Measurements from ENCODE around the gene FAP. TPM values are rescaled to one million over a fixed set of nuclear protein-coding genes. Genes with fewer than 3 reads are reported as not detected.

The FAP gene
- total and polyA plus RNA-seq, 3 donors from 2014 or later, result 1.2 to 5.6 (median 2.6) TPM

DNA sequence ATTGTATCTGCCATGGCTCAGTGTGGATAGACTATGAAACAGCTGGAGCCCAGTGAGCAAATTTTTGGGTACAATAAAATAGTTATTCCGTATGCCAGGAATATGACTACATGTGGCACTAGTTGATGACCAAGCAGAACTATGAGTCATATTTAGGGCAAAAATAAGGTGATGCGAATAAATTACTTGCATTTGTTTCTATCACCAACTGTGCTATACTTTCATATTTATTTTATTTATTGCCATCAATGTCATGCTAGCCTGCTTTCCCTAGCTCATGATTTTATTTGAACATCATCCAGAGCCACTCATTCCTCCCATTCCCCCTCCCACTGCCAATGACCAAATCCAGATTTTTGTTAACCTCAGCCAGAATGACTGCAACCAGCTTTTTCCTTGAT is 13.3 kb upstream of the FAP start:
- Histone ChIP-seq H3K4me1 (no peaks in the 10 kb centered on the region), H3K4me3 (no peak overlapping the region), H3K27me3 (no peaks in the 10 kb centered on the region), H3K36me3 (ENCODE audit: low read depth, missing control alignments) (no peaks in the 10 kb centered on the region), H3K9me3 (no peaks in the 10 kb centered on the region), H3K27ac (no peak overlapping the region)
- DNase-seq, result no peak
- TF ChIP-seq POLR2A (IDR thresholded peaks at IDR 0.05), result no peak
- TF ChIP-seq, protein P1, sequence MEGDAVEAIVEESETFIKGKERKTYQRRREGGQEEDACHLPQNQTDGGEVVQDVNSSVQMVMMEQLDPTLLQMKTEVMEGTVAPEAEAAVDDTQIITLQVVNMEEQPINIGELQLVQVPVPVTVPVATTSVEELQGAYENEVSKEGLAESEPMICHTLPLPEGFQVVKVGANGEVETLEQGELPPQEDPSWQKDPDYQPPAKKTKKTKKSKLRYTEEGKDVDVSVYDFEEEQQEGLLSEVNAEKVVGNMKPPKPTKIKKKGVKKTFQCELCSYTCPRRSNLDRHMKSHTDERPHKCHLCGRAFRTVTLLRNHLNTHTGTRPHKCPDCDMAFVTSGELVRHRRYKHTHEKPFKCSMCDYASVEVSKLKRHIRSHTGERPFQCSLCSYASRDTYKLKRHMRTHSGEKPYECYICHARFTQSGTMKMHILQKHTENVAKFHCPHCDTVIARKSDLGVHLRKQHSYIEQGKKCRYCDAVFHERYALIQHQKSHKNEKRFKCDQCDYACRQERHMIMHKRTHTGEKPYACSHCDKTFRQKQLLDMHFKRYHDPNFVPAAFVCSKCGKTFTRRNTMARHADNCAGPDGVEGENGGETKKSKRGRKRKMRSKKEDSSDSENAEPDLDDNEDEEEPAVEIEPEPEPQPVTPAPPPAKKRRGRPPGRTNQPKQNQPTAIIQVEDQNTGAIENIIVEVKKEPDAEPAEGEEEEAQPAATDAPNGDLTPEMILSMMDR (IDR thresholded peaks at IDR 0.05), result no peak
- intact Hi-C loops (cut with DNase I; ENCODE audit: low total_unique reads), result no loop called here
- WGBS, 2 donors, result 81 to 89% methylated on average over 2 of the region's 2 CpGs

DNA sequence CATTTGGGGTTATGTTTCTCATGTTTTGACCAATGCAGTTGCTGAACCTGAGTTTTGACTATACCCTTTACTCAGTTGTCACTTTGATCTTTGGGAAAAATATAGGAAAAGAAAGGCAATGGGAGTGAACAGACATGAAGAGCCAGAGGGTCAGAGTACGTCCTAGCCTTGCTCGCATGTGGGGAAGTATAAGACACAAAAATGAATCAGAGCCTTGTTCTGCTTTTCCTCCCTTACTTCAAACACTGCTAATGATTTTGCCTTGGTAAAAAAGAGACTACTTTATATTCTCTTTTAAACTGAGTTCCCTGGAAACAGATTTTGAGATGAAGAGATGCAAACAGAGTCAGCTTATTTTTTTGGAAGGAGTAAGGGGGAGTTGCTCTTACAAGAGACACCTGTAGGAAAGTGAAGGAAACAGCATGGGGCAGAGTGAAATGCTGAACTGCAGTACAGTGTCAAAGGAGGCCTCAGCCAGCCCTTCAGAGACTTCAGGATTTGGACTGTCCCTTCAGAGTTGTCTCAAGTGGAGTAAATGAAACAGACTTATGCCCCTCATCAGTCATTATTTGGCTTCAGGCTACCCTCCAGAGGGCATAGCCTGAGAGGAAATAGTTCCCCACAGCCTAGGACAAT is 11.1 kb upstream of the FAP start:
- TF ChIP-seq, protein P1 (IDR thresholded peaks at IDR 0.05), result no peak
- TF ChIP-seq POLR2A (IDR thresholded peaks at IDR 0.05), result no peak
- H3K9me3 ChIP-seq, result no peaks in the 10 kb centered on the region
- intact Hi-C loops (cut with DNase I; ENCODE audit: low total_unique reads), result no loop called here
- H3K4me3 ChIP-seq, result no peak overlapping the region
- H3K36me3 ChIP-seq (ENCODE audit: low read depth, missing control alignments), result no peaks in the 10 kb centered on the region
- H3K4me1 ChIP-seq, result no peaks in the 10 kb centered on the region
- no peak overlapping the region for H3K27ac ChIP-seq
- H3K27me3 ChIP-seq, result no peaks in the 10 kb centered on the region
- WGBS, 2 donors, result 69 to 80% methylated on average over 2 of the region's 2 CpGs
- DNase-seq, result no peak

DNA sequence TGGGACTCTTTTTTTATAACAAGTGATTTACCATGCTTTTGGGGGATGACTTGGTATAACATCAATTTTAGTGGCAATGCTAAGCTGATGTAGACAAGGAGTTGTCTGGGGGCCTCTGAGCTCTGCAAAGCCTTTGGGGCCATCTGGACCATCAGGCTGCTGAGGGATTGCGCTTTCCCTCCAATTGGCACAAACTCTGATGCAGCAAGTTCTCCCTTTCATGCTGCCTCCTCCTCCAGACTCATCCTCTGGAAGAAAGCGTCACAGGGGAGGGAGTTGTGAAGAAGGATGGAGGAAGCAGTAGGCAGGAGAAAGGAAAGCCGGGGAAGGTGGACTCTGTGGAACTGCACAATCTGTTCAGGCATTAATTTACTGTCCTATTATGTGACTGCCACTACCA is 10.2 kb upstream of the FAP start:
- 69 to 72% methylated on average over 3 of the region's 3 CpGs for WGBS, 2 donors
- Histone ChIP-seq H3K4me3 (no peak overlapping the region), H3K4me1 (no peaks in the 10 kb centered on the region), H3K27me3 (no peaks in the 10 kb centered on the region), H3K36me3 (ENCODE audit: low read depth, missing control alignments) (no peaks in the 10 kb centered on the region), H3K9me3 (no peaks in the 10 kb centered on the region), H3K27ac (no peak overlapping the region)
- intact Hi-C loops (cut with DNase I; ENCODE audit: low total_unique reads), result no loop called here
- DNase-seq, result no peak
- TF ChIP-seq, protein P1 (IDR thresholded peaks at IDR 0.05), result no peak
- no peak for TF ChIP-seq POLR2A (IDR thresholded peaks at IDR 0.05)

DNA sequence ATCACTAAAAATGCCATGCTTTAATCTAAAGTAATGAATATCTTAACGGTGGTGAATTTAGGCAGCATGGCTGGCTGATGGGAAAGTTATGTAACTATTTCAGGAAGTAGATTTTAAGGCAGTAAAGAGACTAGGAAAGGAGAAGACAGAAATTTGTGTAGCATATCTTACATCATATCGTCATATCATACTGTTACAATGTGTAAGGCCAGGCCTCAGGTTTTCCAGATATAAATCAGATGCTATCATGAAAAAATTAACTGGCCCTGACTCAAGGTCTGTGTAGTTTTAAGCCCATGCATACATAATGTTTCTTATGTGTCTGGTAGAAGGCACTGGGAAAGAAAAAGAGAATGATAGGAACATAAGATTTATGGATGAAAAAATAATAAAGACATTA is 8.9 kb upstream of the FAP start:
- H3K27me3 ChIP-seq, result no peaks in the 10 kb centered on the region
- intact Hi-C loops (cut with DNase I; ENCODE audit: low total_unique reads), result no loop called here
- H3K9me3 ChIP-seq, result no peaks in the 10 kb centered on the region
- no peaks in the 10 kb centered on the region for H3K4me1 ChIP-seq
- WGBS, 2 donors, result 63 to 70% methylated on average over 2 of the region's 2 CpGs
- no peak for DNase-seq
- TF ChIP-seq, protein P1 (IDR thresholded peaks at IDR 0.05), result no peak
- no peak for TF ChIP-seq POLR2A (IDR thresholded peaks at IDR 0.05)
- no peak overlapping the region for H3K4me3 ChIP-seq
- H3K36me3 ChIP-seq (ENCODE audit: low read depth, missing control alignments), result no peaks in the 10 kb centered on the region
- H3K27ac ChIP-seq, result no peak overlapping the region

DNA sequence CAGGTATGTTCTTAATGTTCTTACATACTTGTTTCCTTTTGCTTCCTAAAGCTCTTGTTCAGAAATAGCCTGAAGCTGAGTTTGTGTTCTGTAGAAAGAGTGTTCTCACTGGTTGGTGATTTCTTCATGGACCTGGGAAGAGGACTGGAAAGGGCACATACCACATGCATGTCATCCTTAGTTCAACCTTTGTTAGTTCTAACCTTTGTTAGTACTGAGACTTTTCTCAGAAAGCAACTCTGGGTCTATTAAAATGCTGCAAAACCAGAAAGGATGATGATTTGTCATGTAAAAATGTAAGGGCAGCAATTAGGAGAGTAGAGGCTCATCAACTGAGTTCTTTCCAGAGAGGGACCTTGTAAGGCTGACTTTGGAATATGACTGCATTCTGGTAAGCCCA is 2.5 kb upstream of the FAP start:
- no peak overlapping the region for H3K27ac ChIP-seq
- TF ChIP-seq, protein P1 (IDR thresholded peaks at IDR 0.05), result no peak
- TF ChIP-seq POLR2A (IDR thresholded peaks at IDR 0.05), result no peak
- intact Hi-C loops (cut with DNase I; ENCODE audit: low total_unique reads), result no loop called here
- no peaks in the 10 kb centered on the region for H3K36me3 ChIP-seq (ENCODE audit: low read depth, missing control alignments)
- H3K9me3 ChIP-seq, result no peaks in the 10 kb centered on the region
- no peaks in the 10 kb centered on the region for H3K27me3 ChIP-seq
- DNase-seq, result no peak
- H3K4me3 ChIP-seq, result no peak overlapping the region
- H3K4me1 ChIP-seq, result peaks cover 6% of the 10 kb centered on the region

Data from testis (tissue), 3 donors.